Measurements from ENCODE around the gene PARVG. TPM values are rescaled to one million over a fixed set of nuclear protein-coding genes. Genes with fewer than 3 reads are reported as not detected.

PARVG gene
- total and polyA plus RNA-seq, 9 donors: 2.9 to 14.1 (median 4.1) TPM

- Histone ChIP-seq H3K4me1 (ENCODE audit: insufficient read depth) (no peaks in the 10 kb centered on the region), H3K27ac (no peak overlapping the region), H3K27me3 (no peaks in the 10 kb centered on the region), H3K9me3 (no peaks in the 10 kb centered on the region), H3K36me3 (no peaks in the 10 kb centered on the region), H3K4me3 (no peak overlapping the region)
- intact Hi-C loops (cut with DNase I): no loop called here
- WGBS, 3 donors: 91 to 93% (median 91%) methylated on average over 15 to 16 of the region's 16 CpGs
- peak in 1 of 5 donors; percentile 18 for DNase-seq
- TF ChIP-seq EP300 (IDR thresholded peaks at IDR 0.05) (no peak), POLR2A (IDR thresholded peaks at IDR 0.05) (no peak)
- TF ChIP-seq, protein P1, sequence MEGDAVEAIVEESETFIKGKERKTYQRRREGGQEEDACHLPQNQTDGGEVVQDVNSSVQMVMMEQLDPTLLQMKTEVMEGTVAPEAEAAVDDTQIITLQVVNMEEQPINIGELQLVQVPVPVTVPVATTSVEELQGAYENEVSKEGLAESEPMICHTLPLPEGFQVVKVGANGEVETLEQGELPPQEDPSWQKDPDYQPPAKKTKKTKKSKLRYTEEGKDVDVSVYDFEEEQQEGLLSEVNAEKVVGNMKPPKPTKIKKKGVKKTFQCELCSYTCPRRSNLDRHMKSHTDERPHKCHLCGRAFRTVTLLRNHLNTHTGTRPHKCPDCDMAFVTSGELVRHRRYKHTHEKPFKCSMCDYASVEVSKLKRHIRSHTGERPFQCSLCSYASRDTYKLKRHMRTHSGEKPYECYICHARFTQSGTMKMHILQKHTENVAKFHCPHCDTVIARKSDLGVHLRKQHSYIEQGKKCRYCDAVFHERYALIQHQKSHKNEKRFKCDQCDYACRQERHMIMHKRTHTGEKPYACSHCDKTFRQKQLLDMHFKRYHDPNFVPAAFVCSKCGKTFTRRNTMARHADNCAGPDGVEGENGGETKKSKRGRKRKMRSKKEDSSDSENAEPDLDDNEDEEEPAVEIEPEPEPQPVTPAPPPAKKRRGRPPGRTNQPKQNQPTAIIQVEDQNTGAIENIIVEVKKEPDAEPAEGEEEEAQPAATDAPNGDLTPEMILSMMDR (IDR thresholded peaks at IDR 0.05): no peak
These were observed 25.0 kb downstream of the PARVG start for GRCh38 chr22:44205516-44206329.

GRCh38 chr22:44206330-44206645 lies 25.6 kb downstream of the PARVG start:
- 73 to 80% (median 77%) methylated on average over 9 of the region's 9 CpGs for WGBS, 3 donors
- no peaks in the 10 kb centered on the region for H3K9me3 ChIP-seq
- no peaks in the 10 kb centered on the region for H3K27me3 ChIP-seq
- H3K36me3 ChIP-seq: no peaks in the 10 kb centered on the region
- intact Hi-C loops (cut with DNase I): no loop called here
- no peak overlapping the region for H3K4me3 ChIP-seq
- TF ChIP-seq POLR2A (IDR thresholded peaks at IDR 0.05) (no peak), EP300 (IDR thresholded peaks at IDR 0.05) (no peak)
- TF ChIP-seq, protein P1 (IDR thresholded peaks at IDR 0.05): no peak
- H3K27ac ChIP-seq: no peak overlapping the region
- H3K4me1 ChIP-seq (ENCODE audit: insufficient read depth): no peaks in the 10 kb centered on the region
- no peak for DNase-seq

DNA sequence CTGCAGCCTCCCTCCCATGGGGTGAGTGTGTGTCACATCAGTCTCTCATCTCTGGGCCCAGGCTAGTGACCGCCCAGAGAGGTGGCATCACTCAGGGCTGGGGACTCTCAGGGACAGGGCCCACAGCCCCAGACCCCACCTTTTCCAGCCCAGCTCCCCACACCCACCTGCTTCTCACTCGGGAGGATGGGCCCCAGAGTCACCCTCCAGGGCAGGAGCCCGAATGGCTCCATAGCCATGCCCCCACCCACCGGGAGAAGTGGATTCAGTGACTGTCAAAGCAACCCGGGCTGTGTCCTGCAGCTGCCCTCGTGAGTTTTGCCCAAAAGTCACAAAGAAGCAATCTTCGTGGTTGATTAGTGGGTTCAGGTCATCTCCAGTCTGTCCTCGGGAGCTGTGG lies 26.0 kb downstream of the PARVG start:
- Histone ChIP-seq H3K27ac (no peak overlapping the region), H3K9me3 (no peaks in the 10 kb centered on the region), H3K4me1 (ENCODE audit: insufficient read depth) (no peaks in the 10 kb centered on the region), H3K36me3 (no peaks in the 10 kb centered on the region), H3K4me3 (no peak overlapping the region), H3K27me3 (no peaks in the 10 kb centered on the region)
- 86 to 95% (median 92%) methylated on average over 8 of the region's 8 CpGs for WGBS, 3 donors
- peak in 1 of 5 donors; percentile 2 for DNase-seq
- intact Hi-C loops (cut with DNase I): no loop called here
- no peak for TF ChIP-seq POLR2A (IDR thresholded peaks at IDR 0.05)
- no peak for TF ChIP-seq EP300 (IDR thresholded peaks at IDR 0.05)
- TF ChIP-seq, protein P1 (IDR thresholded peaks at IDR 0.05): no peak

DNA sequence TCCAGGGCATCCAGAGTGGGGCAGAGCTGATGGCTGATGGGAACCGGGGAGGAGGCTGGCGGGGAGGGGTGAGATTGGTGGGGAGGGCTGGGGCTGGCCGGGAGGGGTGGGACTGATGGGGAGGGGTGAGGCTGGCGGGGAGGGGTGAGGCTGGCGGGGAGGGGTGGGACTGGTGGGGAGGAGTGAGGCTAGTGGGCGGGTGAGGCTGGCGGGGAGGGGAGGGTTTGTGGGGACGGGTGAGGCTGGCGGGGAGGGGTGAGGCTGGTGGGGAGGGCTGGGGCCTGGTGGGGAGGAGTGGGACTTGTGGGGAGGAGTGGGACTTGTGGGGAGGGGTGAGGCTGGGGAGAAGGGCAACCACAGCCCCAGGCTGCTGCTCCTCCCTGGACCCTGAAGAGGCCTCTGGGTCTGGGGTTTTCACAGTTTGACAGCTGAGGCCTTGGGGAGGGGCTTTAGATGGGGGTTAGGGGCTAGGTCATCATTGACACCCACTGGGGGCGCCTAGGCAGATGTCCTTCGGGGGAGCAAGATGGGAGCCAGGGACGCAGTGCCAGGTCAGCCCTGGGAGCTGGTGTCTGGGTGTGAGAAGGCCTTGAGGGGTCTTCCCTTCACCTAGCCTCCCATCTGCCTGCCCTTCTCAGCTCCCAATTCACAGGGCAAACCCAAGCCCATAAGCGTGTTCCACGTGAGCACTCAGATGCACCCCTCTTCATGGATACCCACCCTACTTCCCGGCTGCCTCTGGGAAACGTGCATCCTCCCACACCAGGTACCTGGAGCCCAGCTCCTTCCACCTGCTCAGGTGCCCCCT lies 26.7 kb downstream of the PARVG start:
- intact Hi-C loops (cut with DNase I): no loop called here
- TF ChIP-seq, protein P1 (IDR thresholded peaks at IDR 0.05): no peak
- no peak for TF ChIP-seq EP300 (IDR thresholded peaks at IDR 0.05)
- TF ChIP-seq POLR2A (IDR thresholded peaks at IDR 0.05): no peak
- Histone ChIP-seq H3K27me3 (no peaks in the 10 kb centered on the region), H3K9me3 (no peaks in the 10 kb centered on the region), H3K4me3 (no peak overlapping the region), H3K27ac (no peak overlapping the region), H3K4me1 (ENCODE audit: insufficient read depth) (no peaks in the 10 kb centered on the region), H3K36me3 (no peaks in the 10 kb centered on the region)
- peak in 1 of 5 donors; percentile 6 for DNase-seq
- whole genome bisulfite sequencing, 3 donors: 81 to 90% (median 83%) methylated on average over 16 of the region's 16 CpGs
